ENCODE data around the gene CBS. TPM values are rescaled to one million over a fixed set of nuclear protein-coding genes. Genes with fewer than 3 reads are reported as not detected.
"Not testable (repeated sequence)": the region's sequence is repeated elsewhere in the genome, so short reads cannot be mapped to it uniquely, and the experiment has no call there.

CBS gene
- polyA plus RNA-seq, 1 donor (not counting 4 experiments of a cell fraction or from before 2014, with no cell fraction given) = 6.9 TPM

- H3K4me2 ChIP-seq (ENCODE audit: control insufficient read depth, extremely low read depth, insufficient read depth, low read depth, low read length); H3K27ac ChIP-seq (ENCODE audit: control insufficient read depth, insufficient read depth, low read length); FAIRE-seq; H3K27me3 ChIP-seq (ENCODE audit: control insufficient read depth, extremely low read depth, insufficient read depth, low read length); H3K79me2 ChIP-seq (ENCODE audit: control insufficient read depth, insufficient read depth, low read length); H3K9ac ChIP-seq (ENCODE audit: control insufficient read depth, extremely low read depth, insufficient read depth, low read length); H3K9me3 ChIP-seq (ENCODE audit: control insufficient read depth, low read depth, low read length); H3K4me1 ChIP-seq (ENCODE audit: control insufficient read depth, extremely low read depth, insufficient read depth, low read length); H4K20me1 ChIP-seq (ENCODE audit: control insufficient read depth, extremely low read depth, insufficient read depth, low read length); H3K36me3 ChIP-seq (ENCODE audit: control insufficient read depth in 2 of 2, extremely low read depth in 1 of 2, insufficient read depth in 2 of 2, low read length in 2 of 2); H3K9me1 ChIP-seq (ENCODE audit: control insufficient read depth, extremely low read depth, insufficient read depth, low read length); DNase-seq (ENCODE audit: low read depth, low spot score); H2AFZ ChIP-seq (ENCODE audit: control insufficient read depth, low read length); H3K4me3 ChIP-seq (ENCODE audit: control insufficient read depth in 2 of 3, extremely low read depth in 1 of 3, insufficient read depth in 2 of 3, low read depth in 1 of 3, low read length in 3 of 3); dilution Hi-C loops (cut with MboI; ENCODE audit: extremely low pct_ligation_motif_present, low sequenced_read_pairs): not testable (repeated sequence)
Measured at GRCh38 chr21:43072742-43073141, 2.9 kb downstream of the CBS start.

GRCh38 chr21:43069682-43070081 is 6.0 kb downstream of the CBS start:
- H3K27ac ChIP-seq (ENCODE audit: control insufficient read depth, insufficient read depth, low read length); H3K4me2 ChIP-seq (ENCODE audit: control insufficient read depth, extremely low read depth, insufficient read depth, low read depth, low read length); H3K4me1 ChIP-seq (ENCODE audit: control insufficient read depth, extremely low read depth, insufficient read depth, low read length); H3K9me3 ChIP-seq (ENCODE audit: control insufficient read depth, low read depth, low read length); FAIRE-seq; H3K9me1 ChIP-seq (ENCODE audit: control insufficient read depth, extremely low read depth, insufficient read depth, low read length); H2AFZ ChIP-seq (ENCODE audit: control insufficient read depth, low read length); DNase-seq (ENCODE audit: low read depth, low spot score); H4K20me1 ChIP-seq (ENCODE audit: control insufficient read depth, extremely low read depth, insufficient read depth, low read length); H3K27me3 ChIP-seq (ENCODE audit: control insufficient read depth, extremely low read depth, insufficient read depth, low read length); H3K4me3 ChIP-seq (ENCODE audit: control insufficient read depth in 2 of 3, extremely low read depth in 1 of 3, insufficient read depth in 2 of 3, low read depth in 1 of 3, low read length in 3 of 3); H3K9ac ChIP-seq (ENCODE audit: control insufficient read depth, extremely low read depth, insufficient read depth, low read length); dilution Hi-C loops (cut with MboI; ENCODE audit: extremely low pct_ligation_motif_present, low sequenced_read_pairs); H3K79me2 ChIP-seq (ENCODE audit: control insufficient read depth, insufficient read depth, low read length); H3K36me3 ChIP-seq (ENCODE audit: control insufficient read depth in 2 of 2, extremely low read depth in 1 of 2, insufficient read depth in 2 of 2, low read length in 2 of 2): not testable (repeated sequence)

- H3K4me1 ChIP-seq (ENCODE audit: control insufficient read depth, extremely low read depth, insufficient read depth, low read length); H2AFZ ChIP-seq (ENCODE audit: control insufficient read depth, low read length); H3K4me3 ChIP-seq (ENCODE audit: control insufficient read depth in 2 of 3, extremely low read depth in 1 of 3, insufficient read depth in 2 of 3, low read depth in 1 of 3, low read length in 3 of 3); DNase-seq (ENCODE audit: low read depth, low spot score); H3K36me3 ChIP-seq (ENCODE audit: control insufficient read depth in 2 of 2, extremely low read depth in 1 of 2, insufficient read depth in 2 of 2, low read length in 2 of 2); H3K9ac ChIP-seq (ENCODE audit: control insufficient read depth, extremely low read depth, insufficient read depth, low read length); FAIRE-seq; H3K79me2 ChIP-seq (ENCODE audit: control insufficient read depth, insufficient read depth, low read length); H3K27me3 ChIP-seq (ENCODE audit: control insufficient read depth, extremely low read depth, insufficient read depth, low read length); H4K20me1 ChIP-seq (ENCODE audit: control insufficient read depth, extremely low read depth, insufficient read depth, low read length); H3K4me2 ChIP-seq (ENCODE audit: control insufficient read depth, extremely low read depth, insufficient read depth, low read depth, low read length); dilution Hi-C loops (cut with MboI; ENCODE audit: extremely low pct_ligation_motif_present, low sequenced_read_pairs); H3K27ac ChIP-seq (ENCODE audit: control insufficient read depth, insufficient read depth, low read length); H3K9me1 ChIP-seq (ENCODE audit: control insufficient read depth, extremely low read depth, insufficient read depth, low read length); H3K9me3 ChIP-seq (ENCODE audit: control insufficient read depth, low read depth, low read length): not testable (repeated sequence)
Measured at GRCh38 chr21:43068065-43068464, 7.6 kb downstream of the CBS start.

GRCh38 chr21:43066690-43067089 is 8.9 kb downstream of the CBS start:
- H3K4me1 ChIP-seq (ENCODE audit: control insufficient read depth, extremely low read depth, insufficient read depth, low read length); H3K9me3 ChIP-seq (ENCODE audit: control insufficient read depth, low read depth, low read length); H3K4me3 ChIP-seq (ENCODE audit: control insufficient read depth in 2 of 3, extremely low read depth in 1 of 3, insufficient read depth in 2 of 3, low read depth in 1 of 3, low read length in 3 of 3); H3K9me1 ChIP-seq (ENCODE audit: control insufficient read depth, extremely low read depth, insufficient read depth, low read length); dilution Hi-C loops (cut with MboI; ENCODE audit: extremely low pct_ligation_motif_present, low sequenced_read_pairs); DNase-seq (ENCODE audit: low read depth, low spot score); H3K79me2 ChIP-seq (ENCODE audit: control insufficient read depth, insufficient read depth, low read length); H3K36me3 ChIP-seq (ENCODE audit: control insufficient read depth in 2 of 2, extremely low read depth in 1 of 2, insufficient read depth in 2 of 2, low read length in 2 of 2); H3K4me2 ChIP-seq (ENCODE audit: control insufficient read depth, extremely low read depth, insufficient read depth, low read depth, low read length); H3K27me3 ChIP-seq (ENCODE audit: control insufficient read depth, extremely low read depth, insufficient read depth, low read length); H3K27ac ChIP-seq (ENCODE audit: control insufficient read depth, insufficient read depth, low read length); H4K20me1 ChIP-seq (ENCODE audit: control insufficient read depth, extremely low read depth, insufficient read depth, low read length); H3K9ac ChIP-seq (ENCODE audit: control insufficient read depth, extremely low read depth, insufficient read depth, low read length); FAIRE-seq; H2AFZ ChIP-seq (ENCODE audit: control insufficient read depth, low read length): not testable (repeated sequence)

- H3K9me3 ChIP-seq (ENCODE audit: control insufficient read depth, low read depth, low read length); H3K27me3 ChIP-seq (ENCODE audit: control insufficient read depth, extremely low read depth, insufficient read depth, low read length); H3K4me2 ChIP-seq (ENCODE audit: control insufficient read depth, extremely low read depth, insufficient read depth, low read depth, low read length); DNase-seq (ENCODE audit: low read depth, low spot score); H3K4me3 ChIP-seq (ENCODE audit: control insufficient read depth in 2 of 3, extremely low read depth in 1 of 3, insufficient read depth in 2 of 3, low read depth in 1 of 3, low read length in 3 of 3); H3K9ac ChIP-seq (ENCODE audit: control insufficient read depth, extremely low read depth, insufficient read depth, low read length); H3K36me3 ChIP-seq (ENCODE audit: control insufficient read depth in 2 of 2, extremely low read depth in 1 of 2, insufficient read depth in 2 of 2, low read length in 2 of 2); FAIRE-seq; H3K4me1 ChIP-seq (ENCODE audit: control insufficient read depth, extremely low read depth, insufficient read depth, low read length); H2AFZ ChIP-seq (ENCODE audit: control insufficient read depth, low read length); H4K20me1 ChIP-seq (ENCODE audit: control insufficient read depth, extremely low read depth, insufficient read depth, low read length); H3K27ac ChIP-seq (ENCODE audit: control insufficient read depth, insufficient read depth, low read length); H3K79me2 ChIP-seq (ENCODE audit: control insufficient read depth, insufficient read depth, low read length); H3K9me1 ChIP-seq (ENCODE audit: control insufficient read depth, extremely low read depth, insufficient read depth, low read length); dilution Hi-C loops (cut with MboI; ENCODE audit: extremely low pct_ligation_motif_present, low sequenced_read_pairs): not testable (repeated sequence)
Measured at GRCh38 chr21:43065991-43066390, 9.6 kb downstream of the CBS start.

All from keratinocyte (primary cell).